ENCODE data around the gene MT1M.

- TF ChIP-seq CTCF (conservative IDR thresholded peaks at IDR 0.05; ENCODE audit: low read depth in 2 of 2): no peak
- TF ChIP-seq EZH2 (IDR thresholded peaks at IDR 0.05; ENCODE audit: low read depth, unreplicated experiment): no peak
- TF ChIP-seq POLR2AphosphoS5 (IDR thresholded peaks at IDR 0.05; ENCODE audit: low read depth): no peak
- TF ChIP-seq ZNF114 (CRISPR knock-in tag; IDR thresholded peaks at IDR 0.05): no peak
Observed at GRCh38 chr16:56651586-56651985, 19.1 kb downstream of the MT1M start, which contains the start of gene MT1B.

Data from GM23338 (cell line).